Measurements from ENCODE around the gene ANKS1B. TPM values are rescaled to one million over a fixed set of nuclear protein-coding genes. Genes with fewer than 3 reads are reported as not detected.

The ANKS1B gene
- total RNA-seq, 4 donors from 2014 or later = 0.88 to 10.7 (median 4.4) TPM

DNA sequence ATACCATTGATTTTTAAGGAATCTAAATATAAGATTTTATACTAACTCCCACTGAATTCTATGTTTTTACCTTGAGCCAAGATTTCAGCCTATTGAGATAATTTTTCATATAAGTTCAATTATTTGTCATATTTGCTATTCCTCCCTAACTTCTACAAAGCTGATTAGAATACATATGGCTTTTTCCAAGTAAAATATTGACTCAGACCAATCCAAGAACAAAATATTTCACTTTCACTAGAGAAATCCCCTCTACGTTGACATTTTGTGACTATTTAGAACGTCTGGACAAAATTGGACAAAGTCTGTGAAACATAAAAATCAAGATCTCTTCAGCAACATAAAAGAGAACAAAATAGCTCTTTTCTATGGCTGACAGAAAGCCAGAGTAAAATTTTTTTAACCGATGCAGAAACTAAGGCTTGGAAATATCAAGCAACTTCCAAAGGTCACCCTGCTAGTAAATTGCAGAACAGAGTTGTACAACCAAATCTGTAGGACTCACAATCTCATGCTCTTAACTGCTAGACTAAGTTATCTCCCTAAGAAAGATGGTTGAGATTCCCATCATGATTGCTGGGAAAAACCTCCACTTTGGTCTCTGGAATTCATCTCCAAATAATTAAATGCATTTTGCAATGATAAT, 219.1 kb downstream of the ANKS1B start:
- DNase-seq = no peak
- no peaks in the 10 kb centered on the region for H3K36me3 ChIP-seq
- H3K9me3 ChIP-seq = no peaks in the 10 kb centered on the region
- no peak overlapping the region for H3K4me3 ChIP-seq
- H3K27me3 ChIP-seq = no peaks in the 10 kb centered on the region
- no peak overlapping the region for H3K27ac ChIP-seq
- H3K4me1 ChIP-seq = no peaks in the 10 kb centered on the region
- TF ChIP-seq POLR2A (IDR thresholded peaks at IDR 0.05) = no peak
- TF ChIP-seq, protein P1, sequence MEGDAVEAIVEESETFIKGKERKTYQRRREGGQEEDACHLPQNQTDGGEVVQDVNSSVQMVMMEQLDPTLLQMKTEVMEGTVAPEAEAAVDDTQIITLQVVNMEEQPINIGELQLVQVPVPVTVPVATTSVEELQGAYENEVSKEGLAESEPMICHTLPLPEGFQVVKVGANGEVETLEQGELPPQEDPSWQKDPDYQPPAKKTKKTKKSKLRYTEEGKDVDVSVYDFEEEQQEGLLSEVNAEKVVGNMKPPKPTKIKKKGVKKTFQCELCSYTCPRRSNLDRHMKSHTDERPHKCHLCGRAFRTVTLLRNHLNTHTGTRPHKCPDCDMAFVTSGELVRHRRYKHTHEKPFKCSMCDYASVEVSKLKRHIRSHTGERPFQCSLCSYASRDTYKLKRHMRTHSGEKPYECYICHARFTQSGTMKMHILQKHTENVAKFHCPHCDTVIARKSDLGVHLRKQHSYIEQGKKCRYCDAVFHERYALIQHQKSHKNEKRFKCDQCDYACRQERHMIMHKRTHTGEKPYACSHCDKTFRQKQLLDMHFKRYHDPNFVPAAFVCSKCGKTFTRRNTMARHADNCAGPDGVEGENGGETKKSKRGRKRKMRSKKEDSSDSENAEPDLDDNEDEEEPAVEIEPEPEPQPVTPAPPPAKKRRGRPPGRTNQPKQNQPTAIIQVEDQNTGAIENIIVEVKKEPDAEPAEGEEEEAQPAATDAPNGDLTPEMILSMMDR (IDR thresholded peaks at IDR 0.05) = no peak

DNA sequence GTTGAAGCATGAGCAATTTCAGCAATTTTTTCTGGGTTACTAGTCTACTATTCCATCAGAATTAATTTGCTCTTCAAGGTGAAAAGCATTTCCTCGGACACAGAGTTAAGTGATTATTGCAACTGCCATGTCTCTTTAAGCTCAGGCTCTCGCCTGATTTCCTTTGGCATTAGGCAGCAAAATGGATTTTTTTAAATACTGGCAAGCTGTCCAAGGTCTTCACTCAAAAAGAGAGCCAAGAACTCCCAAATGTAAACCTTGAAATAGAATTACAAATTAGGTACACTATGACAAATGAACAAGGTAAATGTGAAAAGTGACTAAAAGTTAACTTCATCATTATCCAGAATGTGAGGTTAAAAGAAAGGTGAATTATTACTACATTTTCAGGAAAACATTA, 225.3 kb downstream of the ANKS1B start:
- no peak overlapping the region for H3K4me3 ChIP-seq
- H3K36me3 ChIP-seq = no peaks in the 10 kb centered on the region
- TF ChIP-seq, protein P1 (IDR thresholded peaks at IDR 0.05) = no peak
- TF ChIP-seq POLR2A (IDR thresholded peaks at IDR 0.05) = no peak
- no peak overlapping the region for H3K27ac ChIP-seq
- no peak for DNase-seq
- H3K4me1 ChIP-seq = no peaks in the 10 kb centered on the region
- H3K9me3 ChIP-seq = no peaks in the 10 kb centered on the region
- no peaks in the 10 kb centered on the region for H3K27me3 ChIP-seq

DNA sequence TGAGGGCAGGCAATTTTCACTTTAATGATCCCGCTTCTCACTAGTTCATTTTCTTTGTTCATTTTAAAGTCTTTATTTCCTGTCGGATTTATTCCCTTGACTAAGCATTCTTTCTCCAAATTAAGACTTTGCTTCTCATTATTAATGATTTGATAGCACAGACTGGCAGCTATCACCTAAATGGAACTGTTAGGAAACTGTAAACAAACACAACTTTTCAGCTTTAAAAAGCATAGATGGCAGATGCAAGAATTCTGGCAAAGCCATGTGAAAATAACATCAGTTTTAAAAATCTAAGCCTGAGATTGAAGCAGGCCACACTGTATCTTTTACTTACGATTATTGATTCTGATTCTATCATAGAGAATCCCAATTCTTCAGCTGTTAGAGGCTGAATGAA, 225.7 kb downstream of the ANKS1B start:
- no peak for DNase-seq
- H3K36me3 ChIP-seq = no peaks in the 10 kb centered on the region
- TF ChIP-seq, protein P1 (IDR thresholded peaks at IDR 0.05) = no peak
- no peak for TF ChIP-seq POLR2A (IDR thresholded peaks at IDR 0.05)
- no peaks in the 10 kb centered on the region for H3K4me1 ChIP-seq
- H3K27me3 ChIP-seq = no peaks in the 10 kb centered on the region
- H3K4me3 ChIP-seq = no peak overlapping the region
- H3K9me3 ChIP-seq = no peaks in the 10 kb centered on the region
- H3K27ac ChIP-seq = no peak overlapping the region

DNA sequence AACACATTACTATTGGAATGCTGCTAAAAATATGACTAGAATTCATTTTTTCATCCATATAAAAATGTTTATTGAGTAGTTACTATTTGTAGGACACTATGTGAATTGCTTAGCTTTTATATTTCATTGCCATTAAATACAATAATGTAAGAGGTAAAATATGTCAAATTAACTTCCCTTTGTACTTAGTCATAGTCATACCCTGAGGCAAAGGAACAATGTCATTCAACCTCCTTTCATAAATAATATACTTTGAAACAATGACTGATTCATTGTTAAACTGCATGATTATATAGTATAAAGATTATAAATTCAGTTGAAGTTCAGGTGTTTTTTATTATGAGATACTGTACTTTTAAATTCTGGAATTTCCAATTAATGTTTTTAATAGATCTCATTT, 232.0 kb downstream of the ANKS1B start:
- Histone ChIP-seq H3K4me1 (no peaks in the 10 kb centered on the region), H3K27ac (no peak overlapping the region), H3K9me3 (no peaks in the 10 kb centered on the region), H3K4me3 (no peak overlapping the region), H3K36me3 (no peaks in the 10 kb centered on the region), H3K27me3 (no peaks in the 10 kb centered on the region)
- TF ChIP-seq, protein P1 (IDR thresholded peaks at IDR 0.05) = no peak
- TF ChIP-seq POLR2A (IDR thresholded peaks at IDR 0.05) = no peak
- DNase-seq = no peak

DNA sequence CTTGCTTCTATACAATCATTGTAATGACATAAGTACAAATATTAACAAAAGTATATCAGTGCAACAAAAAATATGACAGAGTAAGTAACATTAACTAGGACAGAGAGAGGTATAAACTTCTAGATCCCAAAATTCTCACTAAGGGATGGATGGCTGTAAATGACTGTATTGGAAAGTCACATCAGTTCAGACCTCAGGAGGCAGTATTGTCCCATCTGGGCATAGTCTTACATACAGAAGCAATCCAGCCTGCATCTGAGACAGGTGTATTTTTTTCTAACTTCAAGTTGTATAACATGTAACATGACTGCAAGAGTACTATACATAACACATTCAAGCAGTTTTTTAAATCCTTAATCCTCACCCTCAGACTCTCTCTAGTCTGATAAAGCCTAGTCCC, 238.2 kb downstream of the ANKS1B start:
- DNase-seq = no peak
- no peaks in the 10 kb centered on the region for H3K9me3 ChIP-seq
- no peaks in the 10 kb centered on the region for H3K4me1 ChIP-seq
- H3K27me3 ChIP-seq = no peaks in the 10 kb centered on the region
- no peak overlapping the region for H3K27ac ChIP-seq
- H3K4me3 ChIP-seq = no peak overlapping the region
- TF ChIP-seq POLR2A (IDR thresholded peaks at IDR 0.05) = no peak
- TF ChIP-seq, protein P1 (IDR thresholded peaks at IDR 0.05) = no peak
- no peaks in the 10 kb centered on the region for H3K36me3 ChIP-seq

DNA sequence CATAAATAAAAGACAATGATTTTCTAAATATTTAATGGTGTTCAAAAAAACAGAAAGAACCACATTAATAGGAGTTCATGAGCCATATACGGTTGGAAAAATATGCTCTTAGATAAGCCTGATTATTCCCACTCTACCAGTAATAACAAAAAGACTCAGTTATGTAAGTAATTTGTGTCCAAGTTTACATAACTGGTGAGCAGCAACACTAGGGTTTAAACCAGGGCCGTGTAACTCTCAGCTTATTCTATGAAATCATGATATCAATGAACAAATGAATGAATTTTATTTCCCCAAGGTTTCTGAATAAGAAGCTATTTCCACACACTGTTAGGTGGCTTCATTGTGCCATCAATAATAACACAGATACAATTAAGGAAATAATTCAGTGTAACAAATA, 238.8 kb downstream of the ANKS1B start:
- no peaks in the 10 kb centered on the region for H3K4me1 ChIP-seq

More for the DNA sequence above, 238.8 kb downstream of the ANKS1B start:
- no peak for TF ChIP-seq POLR2A (IDR thresholded peaks at IDR 0.05)
- TF ChIP-seq, protein P1 (IDR thresholded peaks at IDR 0.05) = no peak
- no peaks in the 10 kb centered on the region for H3K36me3 ChIP-seq
- no peak overlapping the region for H3K4me3 ChIP-seq
- H3K27me3 ChIP-seq = no peaks in the 10 kb centered on the region
- DNase-seq = no peak
- H3K27ac ChIP-seq = no peak overlapping the region
- no peaks in the 10 kb centered on the region for H3K9me3 ChIP-seq

Data from Peyer's patch (tissue), 4 donors.